ENCODE results near the gene PPP1R14B. TPM values are rescaled to one million over a fixed set of nuclear protein-coding genes. Genes with fewer than 3 reads are reported as not detected.
"Not testable (repeated sequence)": the region's sequence is repeated elsewhere in the genome, so short reads cannot be mapped to it uniquely, and the experiment has no call there.

Gene PPP1R14B
- total RNA-seq, 2 donors from 2014 or later: 113 to 234 TPM

DNA sequence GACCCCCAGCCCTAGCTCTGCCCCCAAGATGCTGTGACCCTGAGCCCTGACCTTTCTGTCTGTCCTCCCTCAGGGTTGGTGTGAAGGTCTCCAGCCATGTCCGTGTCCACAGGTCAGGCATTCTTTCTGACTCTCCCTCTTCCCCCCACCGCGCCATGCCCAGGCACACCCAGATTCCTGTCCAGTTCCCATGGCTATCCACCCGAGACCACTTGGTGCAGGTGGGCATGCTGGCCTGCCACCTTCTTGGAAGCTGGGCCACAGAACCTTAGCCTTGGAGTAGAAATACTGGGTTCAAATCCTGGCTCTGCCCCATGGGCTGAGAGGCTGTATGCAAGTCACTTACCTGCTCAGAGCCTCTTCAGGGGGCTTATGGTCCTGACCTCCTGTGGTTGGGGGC is 2.3 kb upstream of the PPP1R14B start:
- no peaks in the 10 kb centered on the region for H3K36me3 ChIP-seq
- DNase-seq: no peak
- no peak overlapping the region for H3K27ac ChIP-seq
- H3K9ac ChIP-seq (ENCODE audit: low read depth in 2 of 2, low read length in 2 of 2): peak overlapping the region in 1 of 2 donors; percentile 12
- H3K4me3 ChIP-seq: no peak overlapping the region
- intact Hi-C loops (cut with DNase I): no loop called here
- no peaks in the 10 kb centered on the region for H3K27me3 ChIP-seq
- no peaks in the 10 kb centered on the region for H3K9me3 ChIP-seq
- TF ChIP-seq, protein P1, sequence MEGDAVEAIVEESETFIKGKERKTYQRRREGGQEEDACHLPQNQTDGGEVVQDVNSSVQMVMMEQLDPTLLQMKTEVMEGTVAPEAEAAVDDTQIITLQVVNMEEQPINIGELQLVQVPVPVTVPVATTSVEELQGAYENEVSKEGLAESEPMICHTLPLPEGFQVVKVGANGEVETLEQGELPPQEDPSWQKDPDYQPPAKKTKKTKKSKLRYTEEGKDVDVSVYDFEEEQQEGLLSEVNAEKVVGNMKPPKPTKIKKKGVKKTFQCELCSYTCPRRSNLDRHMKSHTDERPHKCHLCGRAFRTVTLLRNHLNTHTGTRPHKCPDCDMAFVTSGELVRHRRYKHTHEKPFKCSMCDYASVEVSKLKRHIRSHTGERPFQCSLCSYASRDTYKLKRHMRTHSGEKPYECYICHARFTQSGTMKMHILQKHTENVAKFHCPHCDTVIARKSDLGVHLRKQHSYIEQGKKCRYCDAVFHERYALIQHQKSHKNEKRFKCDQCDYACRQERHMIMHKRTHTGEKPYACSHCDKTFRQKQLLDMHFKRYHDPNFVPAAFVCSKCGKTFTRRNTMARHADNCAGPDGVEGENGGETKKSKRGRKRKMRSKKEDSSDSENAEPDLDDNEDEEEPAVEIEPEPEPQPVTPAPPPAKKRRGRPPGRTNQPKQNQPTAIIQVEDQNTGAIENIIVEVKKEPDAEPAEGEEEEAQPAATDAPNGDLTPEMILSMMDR (IDR thresholded peaks at IDR 0.05): no peak
- peaks cover 9% of the 10 kb centered on the region for H3K4me1 ChIP-seq

DNA sequence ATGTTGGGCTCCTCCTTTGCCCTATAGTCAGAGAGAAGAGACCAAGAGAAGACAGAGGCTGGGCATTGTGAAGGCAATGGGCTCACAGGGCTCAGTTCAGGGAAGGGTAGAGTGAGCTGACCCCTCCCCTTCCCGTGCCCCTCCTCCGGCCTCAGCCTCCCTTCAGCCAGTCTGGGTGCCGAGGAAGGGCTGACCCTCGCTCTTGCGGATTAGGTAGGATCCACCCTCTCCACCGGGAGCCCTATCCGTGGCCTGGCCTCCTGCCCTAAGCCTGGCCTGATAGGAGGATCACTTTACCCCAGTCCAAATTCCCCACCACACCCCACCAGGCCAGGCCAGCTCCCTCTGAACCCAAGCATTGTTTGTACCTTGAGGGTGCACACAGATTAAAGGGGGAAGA is 1.8 kb upstream of the PPP1R14B start:
- intact Hi-C loops (cut with DNase I): no loop called here
- Histone ChIP-seq H3K27me3 (no peaks in the 10 kb centered on the region), H3K9me3 (no peaks in the 10 kb centered on the region), H3K4me1 (peaks cover 9% of the 10 kb centered on the region), H3K36me3 (no peaks in the 10 kb centered on the region), H3K4me3 (no peak overlapping the region), H3K9ac (ENCODE audit: low read depth in 2 of 2, low read length in 2 of 2) (peak overlapping the region in 1 of 2 donors; percentile 91), H3K27ac (no peak overlapping the region)
- TF ChIP-seq, protein P1 (IDR thresholded peaks at IDR 0.05): no peak
- no peak for DNase-seq

DNA sequence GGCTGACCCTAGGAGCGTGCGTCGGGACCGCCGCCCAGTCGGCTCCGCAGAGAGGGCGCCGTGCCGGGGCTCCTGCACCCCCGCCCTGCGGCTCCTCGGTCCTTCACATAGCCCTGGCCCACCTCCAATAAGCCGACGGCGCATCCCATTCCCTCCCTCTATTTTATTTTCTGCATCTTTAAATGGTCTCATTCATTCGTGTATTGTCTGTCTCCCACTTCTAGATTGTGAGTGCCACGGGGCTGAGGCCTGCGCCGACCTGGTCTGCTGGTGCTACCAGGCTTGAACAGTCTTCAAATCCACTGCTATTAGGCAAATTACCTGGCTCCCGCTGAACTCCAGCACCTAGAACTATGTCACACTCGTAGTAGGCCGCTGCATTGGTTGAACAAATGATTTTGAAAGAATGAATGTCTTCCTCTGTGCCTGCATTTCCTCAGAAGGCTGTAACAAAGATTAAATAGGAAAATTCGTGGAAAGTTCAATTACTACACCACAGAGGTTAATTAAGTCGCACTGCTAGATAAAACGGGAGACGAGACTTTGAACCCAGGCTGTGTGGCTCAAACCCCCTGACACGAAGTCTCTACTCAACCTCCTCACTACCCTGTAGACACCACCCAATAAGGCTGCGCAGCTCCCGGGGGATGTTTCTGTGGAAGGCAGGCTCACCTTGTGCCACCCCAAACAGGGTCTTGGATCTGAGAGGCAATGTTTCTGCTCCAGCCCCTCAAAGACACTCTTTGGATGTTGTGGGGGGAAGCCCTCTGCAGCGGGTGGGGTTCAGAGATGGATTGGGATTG is 1.2 kb upstream of the PPP1R14B start:
- intact Hi-C loops (cut with DNase I): no loop called here
- Histone ChIP-seq H3K27ac (peak overlapping the region; percentile 90), H3K9me3 (no peaks in the 10 kb centered on the region), H3K9ac (ENCODE audit: low read depth in 2 of 2, low read length in 2 of 2) (peak overlapping the region; percentile 60 to 91), H3K36me3 (no peaks in the 10 kb centered on the region), H3K4me3 (peak overlapping the region; percentile 59), H3K27me3 (no peaks in the 10 kb centered on the region), H3K4me1 (peaks cover 3% of the 10 kb centered on the region)
- TF ChIP-seq, protein P1 (IDR thresholded peaks at IDR 0.05): no peak
- no peak for DNase-seq

DNA sequence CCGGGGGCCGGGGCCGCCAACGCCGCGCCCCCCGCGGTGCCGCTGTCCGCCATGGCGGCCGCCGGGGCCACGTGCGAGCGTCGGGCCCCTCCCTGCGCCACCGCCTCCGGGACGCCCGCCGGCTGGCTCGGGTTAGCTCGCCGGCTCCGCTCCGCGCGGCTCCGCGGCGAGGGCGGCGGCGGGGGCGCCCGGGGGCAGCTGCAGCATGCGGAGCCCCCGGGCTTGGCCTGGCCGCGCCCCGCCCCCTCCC is 197 bp downstream of the PPP1R14B start:
- H3K4me1 ChIP-seq; intact Hi-C loops (cut with DNase I): not testable (repeated sequence)

DNA sequence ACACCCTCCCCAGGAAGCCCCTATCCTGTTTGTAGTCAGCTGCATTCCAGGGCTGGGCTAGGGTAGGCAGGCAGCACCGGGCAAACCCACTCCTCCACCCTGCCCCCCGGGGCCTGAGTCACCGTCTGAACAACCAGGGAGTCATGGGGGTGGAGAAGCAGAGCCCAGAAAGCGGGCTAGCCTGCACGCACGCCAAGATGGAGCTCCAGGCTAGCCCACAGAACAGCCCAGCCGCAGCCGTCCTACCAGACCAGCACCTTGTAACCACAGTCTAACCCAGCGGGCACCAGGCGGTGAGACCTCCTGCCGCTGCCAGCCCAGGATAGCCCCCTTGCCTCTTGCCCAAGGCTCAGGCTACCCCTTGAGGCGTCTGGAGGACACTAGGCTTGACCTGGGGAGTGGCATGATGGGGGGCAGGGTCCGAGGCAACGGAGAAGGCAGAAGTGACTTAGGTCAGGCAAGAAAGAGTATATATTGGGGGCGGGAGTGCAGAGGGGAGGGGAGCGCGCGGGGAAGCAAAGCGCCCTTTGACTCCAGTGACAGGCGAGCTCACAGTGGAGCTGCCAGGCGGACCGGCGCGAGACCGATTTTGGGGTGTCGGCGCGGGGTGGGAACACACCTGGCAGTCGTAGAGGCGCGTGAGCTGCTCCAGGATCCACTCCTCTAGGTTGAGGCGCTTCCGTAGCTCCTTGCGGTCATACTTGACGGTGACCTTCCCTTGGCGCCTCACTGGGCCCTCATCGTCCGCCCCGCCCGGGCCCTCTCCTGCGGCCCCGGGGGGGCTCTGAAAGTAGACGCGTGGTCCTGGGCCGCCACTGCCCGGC is 734 bp downstream of the PPP1R14B start:
- H3K4me1 ChIP-seq: peaks cover 4% of the 10 kb centered on the region
- DNase-seq: peak; percentile 77
- H3K9me3 ChIP-seq: no peaks in the 10 kb centered on the region
- peak overlapping the region; percentile 68 for H3K4me3 ChIP-seq
- H3K27ac ChIP-seq: peak overlapping the region; percentile 71
- intact Hi-C loops (cut with DNase I): no loop called here
- TF ChIP-seq, protein P1 (IDR thresholded peaks at IDR 0.05): no peak
- no peaks in the 10 kb centered on the region for H3K27me3 ChIP-seq
- no peaks in the 10 kb centered on the region for H3K36me3 ChIP-seq
- peak overlapping the region; percentile 92 to 100 for H3K9ac ChIP-seq (ENCODE audit: low read depth in 2 of 2, low read length in 2 of 2)

More for the DNA sequence above, 197 bp downstream of the PPP1R14B start:
- H3K9ac ChIP-seq (ENCODE audit: low read depth in 2 of 2, low read length in 2 of 2): peak overlapping the region in 1 of 2 donors; percentile 92
- not testable (repeated sequence) for H3K27me3 ChIP-seq, H3K36me3 ChIP-seq, H3K27ac ChIP-seq, DNase-seq, H3K9me3 ChIP-seq
- H3K4me3 ChIP-seq: peak overlapping the region; percentile 68

DNA sequence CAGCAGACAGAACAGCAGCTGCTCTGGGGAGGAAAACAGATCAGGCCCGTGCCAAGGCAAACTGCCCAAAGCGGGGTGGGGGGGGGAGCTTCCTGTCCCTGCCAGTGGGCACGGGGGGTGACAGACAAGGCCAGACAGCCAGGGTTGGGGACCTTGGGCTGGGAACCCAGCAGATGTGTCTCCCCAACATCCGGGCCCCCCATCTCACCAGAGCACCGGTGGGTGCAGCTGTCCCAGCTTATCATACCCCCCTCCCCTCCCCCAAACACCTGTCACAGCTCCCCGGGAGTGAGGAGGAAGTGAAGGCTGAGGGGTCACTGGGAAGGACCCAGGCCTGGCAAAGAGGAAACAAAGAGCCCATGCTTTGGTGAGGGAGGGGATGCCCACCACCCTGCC is 1.3 kb downstream of the PPP1R14B start:
- Histone ChIP-seq H3K27me3 (no peaks in the 10 kb centered on the region), H3K27ac (peak overlapping the region; percentile 71), H3K4me3 (peak overlapping the region; percentile 68), H3K9me3 (no peaks in the 10 kb centered on the region), H3K4me1 (peaks cover 5% of the 10 kb centered on the region), H3K9ac (ENCODE audit: low read depth in 2 of 2, low read length in 2 of 2) (peak overlapping the region; percentile 92 to 100), H3K36me3 (no peaks in the 10 kb centered on the region)
- no peak for DNase-seq
- TF ChIP-seq, protein P1 (IDR thresholded peaks at IDR 0.05): no peak
- intact Hi-C loops (cut with DNase I): no loop called here
